GM12872 (cell line): Measurements from ENCODE around the gene SORL1.

Source experiments
- CTCF ChIP-seq: IDR thresholded peaks from 3 replicates; pipeline ENCODE4 v1.5.1; 2011; ENCODE audit warnings: low read depth, mild to moderate bottlenecking, low read length, moderate library complexity; ENCODE audit not compliant: insufficient read depth

SORL1 gene

GRCh38 chr11:121575963-121576290 lies 123.8 kb downstream of the SORL1 start:
- no peak for TF ChIP-seq CTCF

GRCh38 chr11:121576531-121576930 lies 124.4 kb downstream of the SORL1 start:
- TF ChIP-seq CTCF = no peak

GRCh38 chr11:121577106-121577848 lies 125.2 kb downstream of the SORL1 start:
- no peak for TF ChIP-seq CTCF

- no peak for TF ChIP-seq CTCF
These were observed 126.3 kb downstream of the SORL1 start for GRCh38 chr11:121578251-121578976.

- TF ChIP-seq CTCF = no peak
These were observed 128.0 kb downstream of the SORL1 start for GRCh38 chr11:121580154-121580553.

- TF ChIP-seq CTCF = no peak
These were observed 129.5 kb downstream of the SORL1 start for GRCh38 chr11:121581607-121582006.

- no peak for TF ChIP-seq CTCF
These were observed 130.2 kb downstream of the SORL1 start for GRCh38 chr11:121582296-121582695.
